Ascending aorta (tissue), 2 donors: ENCODE data around the gene SYTL1. TPM values are rescaled to one million over a fixed set of nuclear protein-coding genes. Genes with fewer than 3 reads are reported as not detected.
A peak's percentile ranks its signal among the peaks of the same experiment; 100 is the strongest.

Source experiments
- DNase-seq, 2 donors: peaks; one replicate each; pipeline ENCODE4 v3.0.0-alpha.2; 2019; ENCODE audit warnings: low spot score in 2 of 2
- H3K27ac ChIP-seq, 2 donors: fragments of 200-600 bp; sonication (generic); one replicate each; pipeline ENCODE4 v1.5.1; 2016 to 2017; ENCODE audit warnings: mild to moderate bottlenecking in 1 of 2
- H3K27me3 ChIP-seq: fragments of 200-600 bp; sonication (generic); one replicate; pipeline ENCODE4 v1.5.1; 2017
- H3K36me3 ChIP-seq, 2 donors: fragments of 200-600 bp; sonication (generic); one replicate each; pipeline ENCODE4 v1.5.1; 2016
- H3K4me1 ChIP-seq, 2 donors: fragments of 200-600 bp; sonication (generic); one replicate each; pipeline ENCODE4 v1.5.1; 2016 to 2017; ENCODE audit warnings: mild to moderate bottlenecking in 1 of 2
- H3K4me3 ChIP-seq, 2 donors: fragments of 200-600 bp; sonication (generic); one replicate each; pipeline ENCODE4 v1.5.1; 2016 to 2017; ENCODE audit warnings: mild to moderate bottlenecking in 1 of 2
- H3K9me3 ChIP-seq, 2 donors: fragments of 200-600 bp; sonication (generic); one replicate each; pipeline ENCODE4 v1.5.1; 2016
- intact Hi-C: fragments of 100-400 bp; cut with DNase I; formaldehyde crosslinking; loops from one replicate; pipeline ENCODE4 v1.15.1; 2023
- total RNA-seq: library from RNA; depleted of rRNA; stranded (reverse); fragments of >200 nt; gene quantifications from one replicate; pipeline ENCODE4 v1.1.0, GENCODE V29; 2016
- TF ChIP-seq, protein P1 (sequence below), 3 experiments: fragments of 200-600 bp in 2 of 3; fragments of 450-650 bp in 1 of 3; sonication (generic) in 2 of 3; IDR thresholded peaks; one replicate each; pipeline ENCODE4 v1.5.1; 2016 to 2019; ENCODE audit warnings: antibody characterized with exemption in 3 of 3, mild to moderate bottlenecking in 1 of 3, moderate library complexity in 1 of 3

Gene SYTL1
- total RNA-seq, 1 donor from 2014 or later = 0.21 TPM

DNA sequence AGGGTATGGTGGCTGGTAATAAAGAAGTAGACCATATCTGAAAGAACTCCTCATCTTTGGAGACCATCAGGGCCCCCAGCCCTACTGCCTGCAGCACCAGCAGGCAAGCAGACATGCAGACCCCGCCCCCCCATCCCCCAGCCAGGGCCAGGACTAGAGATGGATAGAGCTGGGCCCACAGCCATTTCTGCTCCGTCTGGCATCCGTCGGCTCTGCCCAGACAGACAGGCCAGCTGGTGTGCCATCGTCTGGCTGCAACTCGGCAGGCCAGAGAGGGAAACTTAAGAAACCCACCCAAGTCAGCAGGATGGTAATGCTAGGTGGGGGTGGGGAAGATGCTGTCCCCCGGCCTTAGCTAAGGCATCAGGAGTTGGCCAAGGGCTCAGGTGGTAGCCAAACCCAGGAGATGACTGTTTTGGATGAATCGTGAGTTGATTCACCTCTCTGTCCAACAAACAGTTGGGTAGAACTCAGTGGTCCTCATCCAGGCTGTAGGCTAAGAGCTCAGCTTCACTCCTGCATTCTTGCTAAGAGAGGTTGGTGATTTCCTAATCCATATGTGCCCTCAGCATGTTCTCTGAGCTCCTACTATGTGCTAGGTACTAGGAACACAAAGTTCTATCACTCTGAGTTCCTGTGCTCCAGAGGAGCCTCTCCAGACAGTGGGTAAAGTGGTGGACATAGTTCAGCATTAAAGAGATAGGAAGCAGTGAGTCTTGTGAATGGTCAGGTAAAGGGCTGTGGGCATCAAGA lies 43.0 kb upstream of the SYTL1 start:
- Histone ChIP-seq H3K27ac (peak overlapping the region; percentile 67 to 71), H3K36me3 (peaks cover 54 to 66% of the 10 kb centered on the region in 2 donors), H3K4me3 (no peak overlapping the region), H3K4me1 (peaks cover 0 to 15% of the 10 kb centered on the region in 2 donors), H3K27me3 (no peaks in the 10 kb centered on the region), H3K9me3 (no peaks in the 10 kb centered on the region)
- intact Hi-C loops = loop anchor here (5.0 kb wide), 1 partner anchor 363 kb away; no protein-coding TSS in a partner anchor
- DNase-seq = peak in 1 of 2 donors; percentile 55
- TF ChIP-seq, protein P1, sequence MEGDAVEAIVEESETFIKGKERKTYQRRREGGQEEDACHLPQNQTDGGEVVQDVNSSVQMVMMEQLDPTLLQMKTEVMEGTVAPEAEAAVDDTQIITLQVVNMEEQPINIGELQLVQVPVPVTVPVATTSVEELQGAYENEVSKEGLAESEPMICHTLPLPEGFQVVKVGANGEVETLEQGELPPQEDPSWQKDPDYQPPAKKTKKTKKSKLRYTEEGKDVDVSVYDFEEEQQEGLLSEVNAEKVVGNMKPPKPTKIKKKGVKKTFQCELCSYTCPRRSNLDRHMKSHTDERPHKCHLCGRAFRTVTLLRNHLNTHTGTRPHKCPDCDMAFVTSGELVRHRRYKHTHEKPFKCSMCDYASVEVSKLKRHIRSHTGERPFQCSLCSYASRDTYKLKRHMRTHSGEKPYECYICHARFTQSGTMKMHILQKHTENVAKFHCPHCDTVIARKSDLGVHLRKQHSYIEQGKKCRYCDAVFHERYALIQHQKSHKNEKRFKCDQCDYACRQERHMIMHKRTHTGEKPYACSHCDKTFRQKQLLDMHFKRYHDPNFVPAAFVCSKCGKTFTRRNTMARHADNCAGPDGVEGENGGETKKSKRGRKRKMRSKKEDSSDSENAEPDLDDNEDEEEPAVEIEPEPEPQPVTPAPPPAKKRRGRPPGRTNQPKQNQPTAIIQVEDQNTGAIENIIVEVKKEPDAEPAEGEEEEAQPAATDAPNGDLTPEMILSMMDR (IDR thresholded peaks at IDR 0.05) = no peak

DNA sequence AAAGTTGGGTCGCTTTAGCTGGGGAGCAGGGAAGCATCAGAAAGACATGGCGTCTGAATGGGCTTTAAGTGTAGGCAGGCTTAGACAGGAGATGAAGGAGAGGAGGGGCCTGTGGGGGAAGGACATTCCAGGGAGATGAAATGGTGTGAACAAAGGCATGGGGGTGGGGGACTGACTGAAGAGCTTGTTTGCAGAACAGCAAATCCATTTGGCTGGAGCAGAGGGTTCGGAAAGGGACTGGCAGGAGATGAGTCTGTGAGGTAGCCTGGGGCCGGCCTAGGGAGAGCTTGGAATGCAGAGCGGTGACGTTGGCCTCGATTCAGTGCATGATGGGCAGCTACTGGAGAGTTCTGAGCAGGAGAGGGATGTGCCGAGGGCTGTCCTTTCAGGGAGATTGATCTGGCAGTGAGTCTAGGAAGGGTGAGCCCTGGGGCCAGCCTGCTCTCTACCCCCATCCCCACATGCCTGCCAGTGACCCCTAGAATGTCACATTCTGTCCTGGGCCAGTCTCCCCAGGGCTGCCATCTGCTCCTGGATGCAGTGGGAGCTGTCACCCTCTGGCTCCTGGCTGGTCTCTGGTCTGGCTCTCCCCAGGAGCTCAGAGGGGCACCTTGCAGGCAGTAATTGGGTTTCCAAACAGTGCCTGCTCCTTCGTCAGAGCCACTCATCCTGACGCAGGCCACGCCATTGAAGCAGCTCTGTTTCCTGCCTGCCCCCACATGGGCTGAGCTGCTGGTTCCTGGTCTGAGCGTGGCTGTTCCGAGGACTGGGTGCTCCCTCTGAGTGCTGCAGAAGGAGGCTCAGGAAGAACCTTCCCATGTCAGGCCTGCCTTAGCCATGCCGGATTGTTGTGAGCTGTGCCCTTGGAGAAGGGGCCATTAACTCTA lies 42.2 kb upstream of the SYTL1 start:
- TF ChIP-seq, protein P1 (IDR thresholded peaks at IDR 0.05) = no peak
- peak overlapping the region; percentile 67 to 71 for H3K27ac ChIP-seq
- H3K4me1 ChIP-seq = peaks cover 0 to 15% of the 10 kb centered on the region in 2 donors
- H3K9me3 ChIP-seq = no peaks in the 10 kb centered on the region
- peak in 1 of 2 donors; percentile 82 for DNase-seq
- no peaks in the 10 kb centered on the region for H3K27me3 ChIP-seq
- no peak overlapping the region for H3K4me3 ChIP-seq
- intact Hi-C loops = loop anchor here (2.0 to 5.0 kb wide), 2 partner anchors 305 to 363 kb away; partner anchors contain the start of gene AHDC1
- H3K36me3 ChIP-seq = peaks cover 50 to 64% of the 10 kb centered on the region in 2 donors

DNA sequence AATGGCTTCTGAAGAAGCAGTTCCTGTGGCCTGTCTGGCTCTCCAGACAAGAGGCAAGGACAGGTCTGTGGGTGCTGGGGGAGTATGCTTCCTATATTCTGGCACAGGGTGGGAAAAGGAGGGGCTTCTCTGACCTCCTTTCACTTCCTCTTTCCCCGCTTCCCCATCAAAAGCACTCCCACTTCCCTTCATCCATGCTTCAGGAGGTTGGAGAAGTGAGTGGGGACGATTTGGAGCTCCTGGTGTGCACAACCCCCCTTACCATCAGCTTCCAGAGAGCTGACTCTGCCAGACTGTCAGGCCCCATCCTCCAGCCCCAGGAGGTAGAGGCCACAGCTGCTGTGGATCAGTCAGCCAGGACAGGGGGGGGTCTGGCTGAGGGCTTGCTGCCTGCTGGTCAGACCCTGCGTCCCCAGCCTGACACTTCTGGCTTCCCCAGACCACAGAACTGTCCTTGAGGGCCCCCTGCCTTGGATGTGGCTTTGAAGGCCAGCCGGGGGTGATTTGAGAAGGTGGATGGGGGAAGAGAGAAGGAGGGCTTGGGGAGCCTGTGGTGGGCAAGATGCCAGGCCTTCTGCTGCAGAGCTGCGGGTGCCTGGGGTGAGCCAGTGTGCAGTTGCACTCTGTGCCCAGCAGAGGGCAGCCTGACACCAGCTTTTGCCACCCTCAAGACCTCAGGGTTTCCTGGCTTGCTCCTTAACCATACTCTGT lies 41.3 kb upstream of the SYTL1 start:
- Histone ChIP-seq H3K9me3 (no peaks in the 10 kb centered on the region), H3K27ac (peak overlapping the region; percentile 67 to 71), H3K36me3 (peaks cover 51 to 63% of the 10 kb centered on the region in 2 donors), H3K27me3 (no peaks in the 10 kb centered on the region), H3K4me3 (no peak overlapping the region), H3K4me1 (peaks cover 0 to 15% of the 10 kb centered on the region in 2 donors)
- intact Hi-C loops = loop anchor here (1.0 to 2.0 kb wide), 2 partner anchors 95 to 304 kb away; partner anchors contain the start of gene AHDC1
- TF ChIP-seq, protein P1 (IDR thresholded peaks at IDR 0.05) = peak; percentile 98 to 99 (median 99)
- DNase-seq = peak; percentile 46 to 88

DNA sequence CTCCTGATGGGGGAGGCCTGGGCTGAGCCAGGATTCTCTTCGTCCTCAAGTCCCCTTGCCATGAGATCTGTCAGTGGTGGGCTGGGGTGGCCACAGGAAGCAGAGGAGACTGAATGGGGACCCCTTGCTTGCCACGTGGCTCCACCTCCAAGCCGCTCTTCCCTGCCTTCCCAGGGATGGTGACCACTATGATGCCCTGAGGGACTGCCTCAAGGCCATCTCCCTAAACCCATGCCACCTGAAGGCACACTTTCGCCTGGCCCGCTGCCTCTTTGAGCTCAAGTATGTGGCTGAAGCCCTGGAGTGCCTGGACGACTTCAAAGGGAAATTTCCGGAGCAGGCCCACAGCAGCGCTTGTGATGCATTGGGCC lies 40.8 kb upstream of the SYTL1 start:
- TF ChIP-seq, protein P1 (IDR thresholded peaks at IDR 0.05) = no peak
- H3K9me3 ChIP-seq = no peaks in the 10 kb centered on the region
- no peak overlapping the region for H3K4me3 ChIP-seq
- H3K27ac ChIP-seq = no peak overlapping the region
- intact Hi-C loops = loop anchor here (1.0 to 2.0 kb wide), 2 partner anchors 94 to 304 kb away; partner anchors contain the start of gene AHDC1
- DNase-seq = no peak
- H3K27me3 ChIP-seq = no peaks in the 10 kb centered on the region
- peaks cover 0 to 15% of the 10 kb centered on the region in 2 donors for H3K4me1 ChIP-seq
- peaks cover 48 to 59% of the 10 kb centered on the region in 2 donors for H3K36me3 ChIP-seq
